Thyroid gland (tissue), 4 donors: Measurements from ENCODE around the gene NFATC4. TPM values are rescaled to one million over a fixed set of nuclear protein-coding genes. Genes with fewer than 3 reads are reported as not detected.
A peak's percentile ranks its signal among the peaks of the same experiment; 100 is the strongest.

Source experiments
- DNase-seq, 2 donors: peaks; one replicate each; pipeline ENCODE4 v3.0.0-alpha.2; 2019
- H3K27ac ChIP-seq, 3 donors: fragments of 200-600 bp; sonication (generic); 1 replicate in 2 of 3; 2 replicates in 1 of 3; pipeline ENCODE4 v1.5.1; 2016 to 2019; ENCODE audit warnings: mild to moderate bottlenecking in 1 of 3, moderate library complexity in 1 of 3
- H3K27me3 ChIP-seq: fragments of 200-600 bp; sonication (generic); one replicate; pipeline ENCODE4 v1.5.1; 2019
- H3K36me3 ChIP-seq, 2 donors: fragments of 200-600 bp; sonication (generic); one replicate each; pipeline ENCODE4 v1.5.1; 2016 to 2019
- H3K4me1 ChIP-seq, 2 donors: fragments of 200-600 bp; sonication (generic); one replicate each; pipeline ENCODE4 v1.5.1; 2017 to 2019
- H3K4me3 ChIP-seq, 3 donors: fragments of 200-600 bp; sonication (generic); replicated peaks in 1 of 3; 1 replicate in 2 of 3; 2 replicates in 1 of 3; pipeline ENCODE4 v1.5.1; 2016; ENCODE audit warnings: mild to moderate bottlenecking in 1 of 3
- H3K9me3 ChIP-seq: fragments of 200-600 bp; sonication (generic); one replicate; pipeline ENCODE4 v1.5.1; 2017
- POLR2A ChIP-seq, 2 donors: fragments of 450-650 bp; IDR thresholded peaks; one replicate each; pipeline ENCODE4 v1.6.1; 2017; ENCODE audit warnings: antibody characterized with exemption in 2 of 2, mild to moderate bottlenecking in 2 of 2, moderate library complexity in 1 of 2
- WGBS, 2 donors: methylation state at CpG; one replicate each; pipeline ENCODE4 v1.1.5; 2017; 5-methylcytosine and 5-hydroxymethylcytosine counted together
- intact Hi-C: fragments of 100-400 bp; cut with DNase I; formaldehyde crosslinking; loops from one replicate; pipeline ENCODE4 v1.15.1; 2023
- total RNA-seq, 4 donors: library from RNA; depleted of rRNA; stranded (reverse); fragments of >200 nt; gene quantifications; one replicate each; pipeline ENCODE4 v1.2.3, GENCODE V29; 2016
- TF ChIP-seq, protein P1 (sequence below), 6 experiments: fragments of 200-600 bp in 3 of 6; fragments of 450-650 bp in 3 of 6; sonication (generic) in 3 of 6; IDR thresholded peaks; one replicate each; pipeline ENCODE4 v1.5.1; 2016 to 2019; ENCODE audit warnings: antibody characterized with exemption in 6 of 6, mild to moderate bottlenecking in 2 of 6, inconsistent platforms in 1 of 6, moderate library complexity in 1 of 6

Gene NFATC4
- total RNA-seq, 4 donors from 2014 or later: 19.4 to 41.3 (median 38.6) TPM

DNA sequence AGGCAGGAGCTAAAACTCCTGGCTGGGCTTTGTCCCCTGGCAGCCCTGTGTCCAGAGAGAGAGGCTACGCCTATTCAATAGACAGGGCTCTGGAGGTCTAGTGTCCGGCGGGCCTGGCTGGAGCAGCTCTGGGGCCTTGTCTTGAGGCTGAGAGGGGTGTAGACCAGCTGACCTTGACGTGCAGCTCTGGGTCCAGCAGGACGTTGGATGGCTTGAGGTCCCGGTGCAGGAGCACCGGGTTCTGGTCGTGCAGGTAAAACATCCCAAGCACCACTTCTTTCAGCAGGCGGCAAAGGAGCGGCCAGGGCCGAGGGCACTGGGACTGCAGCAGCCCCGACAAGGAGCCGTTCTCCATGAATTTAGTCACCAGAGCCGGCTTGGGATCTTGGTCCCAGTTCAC is 29.1 kb upstream of the NFATC4 start:
- TF ChIP-seq, protein P1, sequence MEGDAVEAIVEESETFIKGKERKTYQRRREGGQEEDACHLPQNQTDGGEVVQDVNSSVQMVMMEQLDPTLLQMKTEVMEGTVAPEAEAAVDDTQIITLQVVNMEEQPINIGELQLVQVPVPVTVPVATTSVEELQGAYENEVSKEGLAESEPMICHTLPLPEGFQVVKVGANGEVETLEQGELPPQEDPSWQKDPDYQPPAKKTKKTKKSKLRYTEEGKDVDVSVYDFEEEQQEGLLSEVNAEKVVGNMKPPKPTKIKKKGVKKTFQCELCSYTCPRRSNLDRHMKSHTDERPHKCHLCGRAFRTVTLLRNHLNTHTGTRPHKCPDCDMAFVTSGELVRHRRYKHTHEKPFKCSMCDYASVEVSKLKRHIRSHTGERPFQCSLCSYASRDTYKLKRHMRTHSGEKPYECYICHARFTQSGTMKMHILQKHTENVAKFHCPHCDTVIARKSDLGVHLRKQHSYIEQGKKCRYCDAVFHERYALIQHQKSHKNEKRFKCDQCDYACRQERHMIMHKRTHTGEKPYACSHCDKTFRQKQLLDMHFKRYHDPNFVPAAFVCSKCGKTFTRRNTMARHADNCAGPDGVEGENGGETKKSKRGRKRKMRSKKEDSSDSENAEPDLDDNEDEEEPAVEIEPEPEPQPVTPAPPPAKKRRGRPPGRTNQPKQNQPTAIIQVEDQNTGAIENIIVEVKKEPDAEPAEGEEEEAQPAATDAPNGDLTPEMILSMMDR (IDR thresholded peaks at IDR 0.05): no peak
- no peak for TF ChIP-seq POLR2A (IDR thresholded peaks at IDR 0.05)
- peaks cover 4 to 60% of the 10 kb centered on the region in 2 donors for H3K4me1 ChIP-seq
- H3K9me3 ChIP-seq: no peaks in the 10 kb centered on the region
- peak overlapping the region in 1 of 3 donors; percentile 36 for H3K4me3 ChIP-seq
- no peaks in the 10 kb centered on the region for H3K27me3 ChIP-seq
- H3K27ac ChIP-seq: peak overlapping the region in 1 of 3 donors; percentile 71
- no peaks in the 10 kb centered on the region for H3K36me3 ChIP-seq
- intact Hi-C loops: no loop called here
- WGBS, 2 donors: 80 to 87% methylated on average over 8 to 13 of the region's 14 CpGs
- no peak for DNase-seq

DNA sequence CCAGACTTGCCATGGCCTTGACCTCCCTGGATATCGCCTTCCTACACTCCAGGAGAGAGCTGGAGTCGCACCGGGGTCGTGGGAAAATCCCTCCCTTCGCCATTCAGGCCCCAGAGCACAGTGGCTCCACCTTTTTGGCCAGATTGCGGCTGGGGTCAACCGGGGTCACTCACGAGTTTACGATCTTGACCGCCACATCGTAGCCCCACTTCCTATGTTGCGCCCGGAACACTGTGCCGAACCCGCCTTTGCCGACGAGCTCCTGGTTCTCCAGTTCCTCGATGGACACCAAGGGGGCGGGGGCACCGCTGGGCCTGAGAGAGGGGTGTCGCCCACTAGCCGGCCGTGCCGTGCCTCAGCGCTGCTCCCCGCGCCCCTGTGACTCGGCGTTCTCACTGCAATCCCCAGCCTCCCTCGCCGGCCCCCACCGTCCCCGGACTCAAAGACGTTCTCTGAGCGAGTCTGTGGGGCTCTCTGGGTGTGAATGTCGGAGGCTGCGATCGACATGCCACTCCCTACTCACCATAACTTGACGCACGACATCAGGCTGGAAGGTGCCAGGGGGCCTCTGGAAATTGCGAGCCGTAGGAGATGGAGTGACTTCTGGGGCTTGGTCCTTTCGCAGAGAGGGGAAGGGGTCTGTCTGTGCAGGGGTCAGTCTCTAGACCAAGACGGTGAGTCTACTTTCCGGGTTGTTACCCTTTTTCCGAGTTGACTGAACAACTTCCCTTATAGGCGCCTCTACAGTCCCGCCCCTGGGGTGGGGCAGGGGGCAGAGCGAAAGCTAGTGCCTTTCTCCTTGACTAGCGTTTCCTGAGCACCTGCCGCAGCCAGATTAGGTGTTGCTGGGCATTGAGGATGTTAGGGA is 28.5 kb upstream of the NFATC4 start, which contains the start of gene RIPK3:
RIPK3 (minus strand) TSS at position 708 of the 868 bp plus-strand sequence; CDS start at position 543, 165 bp downstream.
- no peaks in the 10 kb centered on the region for H3K27me3 ChIP-seq
- intact Hi-C loops: no loop called here

DNA sequence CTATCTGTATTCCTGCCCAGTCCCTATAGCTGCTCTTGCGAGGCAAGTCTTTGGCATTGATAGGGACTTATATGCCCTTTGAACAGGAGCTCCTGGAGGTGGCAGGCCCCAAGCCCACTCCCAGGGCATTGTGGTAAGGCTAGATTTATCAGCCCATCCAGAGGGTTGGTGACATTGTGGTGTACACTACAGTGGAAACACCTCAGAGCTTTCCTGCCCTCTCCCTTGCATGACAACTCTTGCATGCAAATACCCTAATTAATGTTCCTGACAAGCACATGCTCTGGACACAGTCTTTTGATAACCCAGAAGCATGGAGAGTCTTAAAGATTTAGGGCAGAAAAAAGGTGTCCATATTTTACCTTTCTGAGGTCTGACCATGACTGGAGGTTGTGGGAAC is 27.4 kb upstream of the NFATC4 start:
- intact Hi-C loops: no loop called here
- Histone ChIP-seq H3K36me3 (no peaks in the 10 kb centered on the region), H3K9me3 (no peaks in the 10 kb centered on the region), H3K27ac (no peak overlapping the region), H3K4me3 (no peak overlapping the region), H3K27me3 (no peaks in the 10 kb centered on the region), H3K4me1 (peaks cover 0 to 43% of the 10 kb centered on the region in 2 donors)
- no peak for TF ChIP-seq POLR2A (IDR thresholded peaks at IDR 0.05)
- TF ChIP-seq, protein P1 (IDR thresholded peaks at IDR 0.05): no peak
- no peak for DNase-seq
- WGBS, 2 donors: 90 to 93% methylated on average over 1 of the region's 1 CpG

More for the DNA sequence above, 28.5 kb upstream of the NFATC4 start, which contains the start of gene RIPK3:
- no peaks in the 10 kb centered on the region for H3K36me3 ChIP-seq
- TF ChIP-seq, protein P1 (IDR thresholded peaks at IDR 0.05): no peak
- peak in 1 of 2 donors; percentile 48 for TF ChIP-seq POLR2A (IDR thresholded peaks at IDR 0.05)
- 29 to 32% methylated on average over 23 to 48 of the region's 51 CpGs for WGBS, 2 donors
- peak; percentile 70 to 75 for DNase-seq
- H3K27ac ChIP-seq: peak within 1 kb of the TSS in 2 of 3 donors; percentile 24 to 29
- H3K4me3 ChIP-seq: peak within 1 kb of the TSS; percentile 19 to 61 (median 36)
- no peaks in the 10 kb centered on the region for H3K9me3 ChIP-seq
- H3K4me1 ChIP-seq: peaks cover 1 to 53% of the 10 kb centered on the region in 2 donors

DNA sequence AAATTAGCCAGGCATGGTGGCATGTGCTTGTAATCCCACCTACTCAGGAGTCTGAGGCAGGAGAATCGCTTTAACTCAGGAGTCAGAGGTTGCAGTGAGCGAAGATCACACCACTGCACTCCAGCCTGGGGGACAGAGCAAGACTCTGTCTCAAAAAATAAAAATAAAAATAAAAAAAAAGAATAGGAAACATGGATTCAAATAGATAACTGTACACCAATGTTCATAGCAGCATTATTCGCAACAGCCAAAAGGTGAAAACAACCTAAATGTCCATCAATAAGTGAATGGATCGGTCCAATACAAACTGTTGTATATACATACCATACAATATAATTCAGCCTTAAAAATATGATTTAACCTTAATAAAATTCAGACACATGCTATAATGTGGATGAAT is 25.1 kb upstream of the NFATC4 start:
- Histone ChIP-seq H3K4me1 (peaks cover 0 to 21% of the 10 kb centered on the region in 2 donors), H3K4me3 (no peak overlapping the region), H3K36me3 (no peaks in the 10 kb centered on the region), H3K27me3 (no peaks in the 10 kb centered on the region), H3K9me3 (no peaks in the 10 kb centered on the region), H3K27ac (no peak overlapping the region)
- intact Hi-C loops: no loop called here
- TF ChIP-seq, protein P1 (IDR thresholded peaks at IDR 0.05): no peak
- no peak for TF ChIP-seq POLR2A (IDR thresholded peaks at IDR 0.05)
- WGBS, 2 donors: 92 to 93% methylated on average over 4 of the region's 4 CpGs
- no peak for DNase-seq
